ENCODE measurements around the gene BCO2.
A peak's percentile ranks its signal among the peaks of the same experiment; 100 is the strongest.

BCO2 gene

DNA sequence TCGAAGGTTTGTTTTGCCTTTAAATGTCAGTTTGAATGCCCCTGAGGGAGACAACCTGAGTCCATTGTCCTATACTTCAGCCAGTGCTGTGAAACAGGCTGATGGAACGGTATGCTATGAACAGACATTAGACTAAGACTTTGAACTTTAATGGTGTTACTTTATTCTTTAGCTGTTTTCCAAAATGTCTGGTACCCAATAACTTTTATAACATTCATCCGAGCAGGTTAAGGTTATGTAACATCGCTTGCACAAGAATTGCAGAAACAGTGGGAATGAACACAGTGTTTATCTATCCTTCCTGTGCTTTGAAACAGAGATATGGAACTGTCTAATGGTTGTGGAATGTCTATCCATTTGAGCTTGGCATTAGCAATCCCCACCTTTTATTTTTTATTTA lies 38.4 kb downstream of the BCO2 start:
- FAIRE-seq: peak; percentile 73

DNA sequence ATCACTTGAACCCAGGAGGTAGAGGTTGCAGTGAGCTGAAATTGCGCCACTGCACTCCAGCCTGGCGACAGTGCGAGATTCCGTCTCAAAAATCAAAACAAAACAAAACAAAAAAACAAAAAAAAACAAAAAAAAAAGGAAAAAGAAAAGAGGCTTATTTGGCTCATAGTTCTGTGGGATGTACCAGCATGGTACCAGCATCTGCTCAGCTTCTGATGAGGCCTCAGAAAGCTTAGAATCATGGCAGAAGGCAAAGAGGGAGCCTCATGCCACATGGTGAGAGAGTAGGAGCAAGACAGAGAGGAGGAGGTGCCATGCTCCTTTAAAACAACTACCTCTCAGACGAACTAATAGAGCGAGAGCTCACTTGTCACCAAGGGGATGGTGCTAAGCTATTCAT lies 40.3 kb downstream of the BCO2 start:
- DNase-seq (ENCODE audit: insufficient read length, low spot score) (no peak), FAIRE-seq (peak; percentile 42)

More for the DNA sequence above, 38.4 kb downstream of the BCO2 start:
- no peak for DNase-seq (ENCODE audit: insufficient read length, low spot score)

DNA sequence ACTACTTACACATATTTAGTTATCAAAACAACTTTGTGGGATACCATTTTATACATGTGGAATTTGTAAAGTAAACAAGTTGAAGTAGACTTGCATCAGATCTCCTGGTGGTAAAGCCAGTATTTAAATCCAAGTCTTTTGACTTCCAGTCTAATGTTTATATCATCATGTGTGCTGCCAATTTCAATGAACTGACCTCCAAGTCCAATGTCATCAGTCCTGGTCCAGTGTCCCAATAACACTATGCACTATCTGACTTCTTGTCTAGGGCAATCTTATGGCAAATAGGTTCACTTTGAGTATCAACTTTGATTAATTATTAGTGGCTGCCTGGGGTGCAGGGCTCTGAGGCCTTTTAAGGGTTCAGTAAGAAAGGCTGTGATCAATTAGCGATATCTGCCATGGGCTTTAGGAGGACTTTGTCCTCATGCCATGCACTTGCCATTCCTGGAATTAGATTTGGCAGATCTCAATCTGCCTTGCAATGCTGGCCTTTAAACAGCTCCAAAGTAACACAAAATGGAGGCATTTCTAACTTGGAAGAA lies 41.3 kb downstream of the BCO2 start:
- FAIRE-seq: peak; percentile 76
- DNase-seq (ENCODE audit: insufficient read length, low spot score): no peak

DNA sequence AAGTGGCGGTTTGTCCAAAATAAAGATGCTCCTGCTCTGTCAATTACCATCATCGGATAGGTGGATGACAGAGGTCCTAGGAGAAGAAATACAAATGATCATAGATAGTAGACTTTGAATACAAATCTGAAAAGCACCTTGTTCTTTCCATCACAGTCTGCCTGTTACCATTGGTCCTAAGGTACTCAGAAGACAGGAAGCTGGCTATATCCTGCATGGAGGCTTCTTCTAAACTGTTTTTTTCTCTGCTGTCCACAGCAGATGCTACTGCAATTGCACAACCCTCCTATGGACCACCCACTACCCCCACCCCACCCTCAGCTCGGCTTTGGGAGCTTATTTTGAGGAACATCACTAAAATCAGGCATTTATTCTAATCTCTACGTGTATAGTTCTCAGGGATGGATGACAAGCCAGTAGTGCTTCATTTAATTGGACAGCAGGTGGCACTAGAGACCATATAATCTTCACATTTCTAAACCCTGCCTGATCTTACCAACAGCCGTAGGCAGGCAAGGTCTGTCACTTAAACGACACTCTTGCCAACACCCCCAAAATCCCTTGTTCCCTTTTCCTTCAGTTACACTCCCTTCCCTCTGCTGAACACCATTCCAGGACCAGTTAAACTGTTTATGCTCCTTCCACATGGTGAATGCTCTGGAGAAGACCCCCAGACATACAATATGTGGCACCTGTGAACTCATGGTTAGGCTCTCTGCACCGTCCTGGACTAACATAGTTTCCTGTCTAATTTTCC lies 44.3 kb downstream of the BCO2 start:
- peak; percentile 98 for FAIRE-seq

DNA sequence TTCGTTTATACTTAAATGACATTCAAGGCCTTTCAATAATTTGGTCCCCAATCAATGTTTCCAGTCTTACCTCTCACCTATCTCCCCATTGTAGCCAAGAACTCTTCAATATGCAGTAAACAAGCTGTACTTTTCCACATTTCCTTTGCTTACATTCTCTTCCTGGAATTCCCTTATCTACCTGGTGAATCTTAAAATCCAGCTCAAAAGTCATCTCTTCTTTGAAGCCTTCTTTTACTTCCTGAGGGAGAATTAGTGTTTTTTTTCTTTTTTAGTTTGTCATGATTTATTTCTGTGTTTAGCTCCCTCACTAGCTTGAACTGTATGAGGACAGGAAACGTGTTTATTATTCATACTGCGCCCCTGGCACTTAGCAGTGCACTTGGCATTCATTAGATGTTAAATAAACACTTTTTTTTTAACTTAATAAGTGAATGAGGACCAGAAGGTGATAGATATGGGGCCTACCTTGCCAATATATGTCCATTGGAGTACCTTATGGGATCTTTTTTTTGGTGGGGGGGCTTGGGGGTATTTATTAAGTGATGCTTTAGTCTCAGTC lies 46.0 kb downstream of the BCO2 start:
- FAIRE-seq: no peak

More for the DNA sequence above, 44.3 kb downstream of the BCO2 start:
- peak; percentile 88 for DNase-seq (ENCODE audit: insufficient read length, low spot score)

DNA sequence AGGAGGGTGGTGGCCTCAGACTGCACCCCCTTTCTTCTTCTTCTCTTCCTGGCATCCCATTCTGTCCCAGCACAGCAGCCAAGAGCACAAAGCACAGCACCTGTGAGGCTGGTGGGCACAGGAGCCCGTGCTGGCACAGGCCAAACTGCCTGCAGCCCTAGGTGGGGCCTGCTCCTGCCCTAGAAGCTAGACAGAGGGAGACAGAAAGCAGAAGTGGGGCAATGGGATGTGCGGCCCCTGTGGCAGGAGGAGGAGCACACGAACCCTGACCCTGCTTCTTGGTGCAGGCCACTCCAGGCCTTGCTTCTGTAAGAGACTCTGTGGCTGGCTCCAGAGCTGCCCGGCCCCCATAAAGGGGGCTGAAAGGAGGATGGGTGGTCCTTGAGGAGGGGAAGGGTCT lies 47.0 kb downstream of the BCO2 start:
- DNase-seq (ENCODE audit: insufficient read length, low spot score): no peak
- no peak for FAIRE-seq

More for the DNA sequence above, 46.0 kb downstream of the BCO2 start:
- DNase-seq (ENCODE audit: insufficient read length, low spot score): no peak

DNA sequence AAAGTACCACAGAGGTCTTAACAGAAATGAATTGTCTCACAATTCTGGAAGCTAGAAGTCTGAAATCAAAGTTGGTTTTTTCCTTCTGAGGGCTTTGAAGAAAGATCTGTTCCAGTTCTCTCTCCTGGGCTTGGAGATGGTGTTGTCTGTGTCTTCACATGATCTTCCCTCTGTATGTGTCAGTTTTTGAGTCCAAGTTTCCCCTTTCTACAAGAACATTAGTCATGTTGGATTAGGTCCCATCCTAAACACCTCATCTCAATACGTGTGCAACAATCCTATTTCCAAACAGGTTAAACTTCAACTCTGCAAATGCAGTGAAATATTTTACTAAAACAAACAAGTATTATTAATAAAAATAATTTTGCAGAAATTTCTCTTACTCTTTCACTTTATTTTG lies 47.8 kb downstream of the BCO2 start:
- no peak for DNase-seq (ENCODE audit: insufficient read length, low spot score)
- FAIRE-seq: no peak

DNA sequence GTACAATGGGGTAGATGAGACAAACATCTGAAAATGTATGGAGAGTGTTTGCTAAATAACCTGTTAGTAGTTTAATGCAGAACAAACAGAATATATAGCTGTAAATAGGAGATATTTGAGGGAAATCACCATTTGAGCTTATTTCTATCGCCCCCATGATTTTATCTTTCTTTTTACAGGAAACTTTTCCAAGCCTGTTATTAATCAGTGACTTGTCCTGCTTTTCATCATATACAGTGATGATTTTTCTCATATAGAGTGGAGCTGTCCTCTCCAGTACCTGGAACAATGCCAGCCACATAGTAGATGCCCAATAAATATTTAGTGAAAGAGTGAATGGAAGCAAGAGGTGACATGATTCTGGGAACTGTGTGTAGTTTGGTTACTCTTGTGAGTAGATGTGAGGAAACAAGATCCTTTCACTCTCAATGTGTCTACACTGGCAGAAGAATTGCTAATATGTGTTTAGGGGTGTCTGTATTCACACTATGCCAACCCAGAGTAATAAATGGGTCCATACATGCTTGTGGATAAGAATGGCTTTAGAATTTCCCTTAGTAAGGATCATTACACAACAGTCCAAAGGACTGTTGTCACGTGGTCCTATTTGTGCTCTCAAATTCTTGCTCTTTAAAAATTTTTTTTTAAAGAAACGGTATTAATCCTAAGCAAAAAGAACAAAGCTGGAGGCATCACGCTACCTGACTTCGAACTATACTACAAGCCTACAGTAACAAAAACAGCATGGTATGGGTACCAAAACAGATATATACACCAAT lies 48.6 kb downstream of the BCO2 start:
- FAIRE-seq (no peak), DNase-seq (ENCODE audit: insufficient read length, low spot score) (no peak)

DNA sequence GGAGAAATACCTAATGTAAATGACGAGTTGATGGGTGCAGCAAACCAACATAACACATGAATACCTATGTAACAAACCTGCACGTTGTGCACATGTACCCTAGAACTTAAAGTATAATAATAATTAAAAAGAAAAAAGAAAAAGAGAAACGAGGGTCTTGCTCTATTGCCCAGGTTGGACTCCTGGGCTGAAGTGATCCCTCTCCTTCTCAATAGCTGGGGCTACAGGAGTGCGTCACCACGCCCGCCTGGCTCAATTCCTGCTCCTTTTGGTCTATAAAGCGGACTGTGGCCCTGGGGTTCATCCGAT lies 50.4 kb downstream of the BCO2 start:
- DNase-seq (ENCODE audit: insufficient read length, low spot score): no peak
- FAIRE-seq: no peak

DNA sequence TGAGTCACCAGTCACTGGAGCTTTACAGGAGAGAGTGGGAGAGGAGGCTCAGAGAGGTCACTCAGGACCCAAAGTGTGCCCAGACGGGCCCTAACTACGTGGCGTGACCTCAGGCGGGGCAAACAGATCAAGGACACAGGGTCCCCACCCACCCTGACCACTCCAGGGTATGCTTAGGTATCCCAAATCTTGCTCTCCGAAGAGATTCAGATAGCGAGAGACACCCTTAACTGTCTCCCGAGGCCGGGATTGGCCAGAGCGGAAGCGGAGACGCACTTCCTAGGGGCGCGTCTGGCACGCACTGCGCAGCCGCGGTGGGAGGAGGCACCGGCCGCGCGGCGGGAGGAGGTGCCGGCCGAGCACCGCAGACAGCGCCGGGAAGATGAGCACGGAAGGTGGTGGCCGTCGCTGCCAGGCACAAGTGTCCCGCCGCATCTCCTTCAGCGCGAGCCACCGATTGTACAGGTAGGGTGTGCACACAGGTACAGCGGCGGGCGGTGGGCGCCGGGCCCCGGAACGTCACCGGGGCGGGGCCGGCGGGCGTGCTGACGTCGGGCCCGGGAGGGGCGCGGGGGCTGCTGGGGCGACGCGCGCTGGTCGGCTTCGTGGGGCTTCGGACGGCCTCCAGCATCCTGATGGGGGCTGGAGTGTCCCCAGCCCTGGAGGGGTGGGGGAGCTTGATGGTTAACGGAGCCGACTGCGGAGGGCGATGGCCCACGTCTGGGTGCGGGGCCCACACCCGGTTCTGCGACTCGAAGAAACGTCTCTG lies 50.9 kb downstream of the BCO2 start, which contains the start of gene PTS:
Gene PTS (plus strand): TSS at position 367 of the 769 bp plus-strand sequence. CDS start 16 bp downstream, at position 383.
- FAIRE-seq (peak; percentile 100), DNase-seq (ENCODE audit: insufficient read length, low spot score) (peak; percentile 99)

DNA sequence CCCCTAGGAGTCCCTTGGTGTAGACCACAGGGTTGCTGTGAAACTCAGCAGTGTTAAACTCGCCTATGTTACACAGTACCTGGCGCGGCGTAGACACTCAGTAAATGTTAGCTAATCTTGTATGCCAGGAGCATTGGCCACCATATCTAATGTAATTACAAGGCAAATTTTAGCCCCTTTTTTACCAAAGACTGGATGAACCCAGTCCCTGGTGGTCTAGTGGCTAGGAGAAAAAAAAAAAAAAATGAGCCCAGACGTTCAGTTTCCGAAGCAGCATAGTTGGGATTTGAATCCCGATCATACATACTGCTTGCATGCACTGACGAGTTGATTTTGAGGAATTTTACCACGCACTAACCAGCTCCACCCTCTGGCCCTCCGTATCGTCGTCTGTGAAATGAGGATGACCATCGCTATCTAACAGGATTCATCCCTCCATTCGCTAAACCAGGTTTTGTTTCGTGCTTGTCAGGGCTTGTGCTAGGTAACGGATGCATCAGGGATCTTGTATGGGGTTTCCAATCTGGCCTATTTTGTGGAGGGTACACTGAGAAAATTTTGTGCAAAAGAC lies 51.6 kb downstream of the BCO2 start:
- DNase-seq (ENCODE audit: insufficient read length, low spot score) (peak; percentile 48), FAIRE-seq (no peak)

DNA sequence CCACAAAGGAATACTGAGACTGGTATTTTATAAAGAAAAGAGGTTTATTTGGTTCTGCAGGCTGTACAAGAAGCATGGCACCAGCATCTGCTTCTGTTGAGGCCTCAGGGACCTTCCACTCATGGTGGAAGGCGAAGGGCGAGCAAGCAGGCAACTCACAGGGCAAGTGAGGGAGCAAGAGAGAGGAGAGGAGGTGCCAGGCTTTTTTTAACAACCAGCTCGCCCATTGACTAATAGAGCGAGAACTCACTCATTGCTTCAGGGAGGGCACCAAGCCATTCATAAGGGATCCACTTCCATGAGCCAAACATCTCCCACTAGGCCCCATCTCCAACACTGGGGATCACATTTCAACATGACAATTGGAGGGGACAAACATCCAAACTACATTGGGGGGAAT lies 52.2 kb downstream of the BCO2 start:
- no peak for FAIRE-seq

DNA sequence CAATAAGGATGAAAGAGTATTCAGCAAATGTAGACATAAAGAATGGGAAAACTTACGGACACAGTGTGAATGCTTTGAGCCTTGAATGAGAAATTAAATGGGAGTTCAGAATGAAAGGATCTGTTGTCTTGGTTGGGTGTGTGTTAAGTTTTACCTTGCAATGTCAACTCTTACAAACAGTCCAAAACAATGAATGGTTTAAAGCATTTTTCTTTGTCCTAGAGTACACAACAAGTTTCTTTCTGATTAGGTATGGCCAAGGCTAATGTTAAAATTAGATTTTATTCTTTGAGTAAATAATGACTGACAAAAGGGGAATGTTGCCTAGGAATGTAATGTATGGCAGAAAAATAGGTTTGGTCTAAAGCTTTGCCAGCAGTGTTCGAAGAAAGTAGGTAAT lies 53.4 kb downstream of the BCO2 start:
- DNase-seq (ENCODE audit: insufficient read length, low spot score) (no peak), FAIRE-seq (no peak)

More for the DNA sequence above, 52.2 kb downstream of the BCO2 start:
- DNase-seq (ENCODE audit: insufficient read length, low spot score): no peak

DNA sequence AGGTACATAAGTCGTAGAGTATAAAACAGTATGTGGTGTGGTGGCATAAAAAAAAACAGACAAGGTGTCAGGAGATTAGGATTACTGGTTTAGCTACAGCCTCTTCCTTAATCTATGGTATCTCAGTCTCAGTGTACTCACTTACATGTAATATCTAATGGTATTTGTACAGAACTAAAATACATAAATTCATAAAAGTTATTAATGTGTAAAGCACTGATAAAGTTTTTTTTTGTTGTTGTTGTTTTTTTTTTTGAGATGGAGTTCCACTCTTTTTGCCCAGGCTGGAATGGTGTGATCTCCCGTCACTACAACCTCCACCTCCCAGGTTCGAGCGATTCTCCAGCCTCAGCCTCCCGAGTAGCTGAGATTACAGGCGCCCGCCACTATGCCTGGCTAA lies 53.8 kb downstream of the BCO2 start:
- DNase-seq (ENCODE audit: insufficient read length, low spot score): no peak
- no peak for FAIRE-seq

DNA sequence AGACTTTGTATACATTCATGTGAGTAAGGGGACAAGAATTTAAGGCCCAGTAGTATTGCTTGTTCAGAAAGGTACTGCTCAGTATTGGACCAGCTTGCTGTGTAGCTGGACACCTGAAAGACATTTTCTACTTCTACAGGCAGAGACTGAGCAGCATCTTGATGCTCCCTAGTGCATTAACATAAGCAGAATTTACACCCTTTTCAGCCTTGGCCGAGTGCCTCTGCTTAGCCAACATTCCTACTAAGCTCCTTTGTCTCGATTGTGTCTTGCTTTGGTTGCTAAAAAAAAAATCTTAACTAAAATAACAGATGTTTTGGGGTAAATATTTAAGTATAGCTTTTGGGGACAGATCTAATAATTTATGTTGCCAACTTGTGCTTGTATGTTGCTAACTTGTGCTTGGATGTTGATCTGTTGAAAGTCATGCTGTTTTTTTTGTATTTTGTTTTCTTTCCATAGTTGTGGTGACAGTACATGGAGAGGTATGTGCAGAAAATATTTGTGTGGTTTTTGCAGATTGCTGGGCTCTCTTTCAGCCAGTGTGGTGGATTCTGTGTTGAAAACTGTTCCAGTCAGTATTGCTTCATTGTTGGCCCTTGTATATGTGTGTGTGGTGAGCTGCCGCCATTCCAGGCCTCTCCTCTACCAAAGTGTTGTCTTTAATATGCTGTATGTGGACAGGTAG lies 54.6 kb downstream of the BCO2 start:
- FAIRE-seq (no peak), DNase-seq (ENCODE audit: insufficient read length, low spot score) (no peak)

DNA sequence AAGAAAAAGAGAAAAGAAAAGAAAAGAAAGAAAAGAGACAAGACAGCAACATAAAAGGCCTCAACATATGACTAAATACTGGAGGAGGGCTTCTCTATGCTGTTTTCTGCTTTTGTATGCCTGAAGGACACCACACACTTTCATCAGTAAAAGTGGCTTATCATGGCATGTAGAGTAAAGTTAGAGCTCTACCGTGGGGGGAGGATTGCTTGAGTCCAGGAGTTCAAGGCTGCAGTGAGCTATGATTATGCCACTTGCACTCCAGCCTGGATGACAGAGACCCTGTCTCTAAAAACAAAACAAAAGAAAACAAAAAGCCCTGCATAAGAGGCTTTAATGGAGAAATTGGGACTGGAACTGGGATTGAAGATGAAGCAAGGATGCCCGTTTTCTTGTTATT lies 56.6 kb downstream of the BCO2 start:
- DNase-seq (ENCODE audit: insufficient read length, low spot score): no peak
- FAIRE-seq: no peak

DNA sequence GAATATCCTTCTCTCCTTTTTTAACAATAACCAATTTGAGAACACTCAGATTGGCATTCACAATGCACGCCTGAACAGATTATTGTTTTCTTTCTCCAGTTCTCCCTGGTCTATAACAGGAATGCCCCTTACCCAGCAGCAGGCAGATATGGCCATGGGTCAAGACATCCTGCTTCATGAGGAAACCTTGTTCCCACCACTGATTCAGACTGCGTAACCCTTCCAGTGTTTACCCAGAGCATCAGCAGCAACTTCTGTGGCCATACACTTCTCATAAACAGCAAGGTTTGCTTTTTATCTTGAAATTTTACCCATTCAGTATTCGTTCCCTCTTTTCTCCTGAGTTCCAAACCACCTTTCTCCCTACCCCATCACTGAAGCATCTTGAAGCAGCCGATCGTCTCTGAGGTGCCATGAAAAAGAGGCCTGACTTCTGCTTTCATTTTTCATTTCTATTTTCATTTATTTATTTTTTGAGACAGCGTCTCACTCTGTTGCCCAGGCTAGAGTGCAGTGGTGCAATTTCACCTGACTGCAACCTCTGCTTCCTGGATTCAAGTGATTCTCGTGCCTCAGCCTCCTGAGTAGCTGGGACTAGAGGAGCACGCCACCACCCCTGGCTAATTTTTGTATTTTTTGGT lies 60.6 kb downstream of the BCO2 start:
- no peak for FAIRE-seq

DNA sequence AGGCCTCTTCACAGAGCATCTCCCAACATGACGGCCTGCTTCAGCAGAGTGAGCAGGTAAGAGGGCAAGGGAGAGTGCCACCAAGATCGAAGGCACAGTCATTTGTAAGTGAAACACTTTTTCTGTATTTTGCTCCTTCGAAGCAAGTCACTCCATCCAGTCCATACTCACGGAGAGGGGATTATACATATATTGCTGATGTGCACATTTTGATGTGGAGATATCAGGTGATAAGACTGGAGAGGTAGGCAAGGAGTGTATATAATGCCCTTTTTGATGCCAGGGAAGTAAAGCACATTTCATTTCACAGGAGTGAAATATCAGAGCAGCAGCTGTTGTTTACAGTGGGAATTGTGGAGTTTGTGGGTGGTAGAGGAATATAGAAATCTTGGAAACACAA lies 62.1 kb downstream of the BCO2 start:
- FAIRE-seq (peak; percentile 74), DNase-seq (ENCODE audit: insufficient read length, low spot score) (no peak)

More for the DNA sequence above, 60.6 kb downstream of the BCO2 start:
- DNase-seq (ENCODE audit: insufficient read length, low spot score): no peak

DNA sequence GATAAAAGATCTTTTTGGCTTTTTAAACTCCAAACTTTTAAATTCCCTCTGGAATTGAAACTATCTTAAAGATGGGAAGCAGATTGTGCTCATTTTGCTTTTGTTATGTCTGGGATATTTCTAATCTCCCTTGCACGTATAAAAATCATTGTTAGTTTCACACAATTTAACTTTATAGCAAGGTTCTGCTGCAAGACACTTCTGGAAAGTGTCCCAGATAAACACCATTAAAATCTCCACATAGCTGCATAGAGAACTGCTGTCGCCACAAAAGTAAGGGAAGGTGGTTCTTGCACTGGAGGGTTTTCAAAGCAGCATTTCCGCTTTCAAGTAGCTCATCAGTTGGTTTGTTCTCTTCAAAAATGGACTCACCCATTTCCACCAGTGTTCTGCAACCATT lies 62.7 kb downstream of the BCO2 start:
- FAIRE-seq: no peak
- DNase-seq (ENCODE audit: insufficient read length, low spot score): no peak

Measured in HTR-8/SVneo (cell line).